GM18520 (cell line): ENCODE results near the gene DHRS3.

Experiments
- ATAC-seq: cut with Tn5 transposase; IDR thresholded peaks from one replicate; pipeline ENCODE4 v1.9.1; 2021; ENCODE audit not compliant: unreplicated experiment

DHRS3 gene

DNA sequence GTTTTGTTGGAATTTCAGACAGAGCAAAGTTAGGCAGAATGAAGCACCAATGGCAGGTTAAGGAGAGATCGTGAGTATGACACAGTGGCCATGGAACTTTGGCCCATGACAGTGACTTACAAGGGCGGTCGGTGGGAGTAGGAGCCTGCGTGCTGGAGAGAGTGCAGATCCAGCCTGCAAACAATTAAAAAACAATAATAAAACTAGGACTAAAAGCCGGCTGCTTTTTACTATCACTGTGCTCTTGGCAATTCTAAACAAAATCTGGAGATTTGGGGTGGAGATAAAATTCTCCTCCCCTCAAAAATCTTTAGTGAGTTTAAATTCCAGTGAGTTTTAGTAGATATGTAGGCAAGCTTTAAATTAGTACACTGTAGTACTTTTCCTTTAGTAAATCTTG is 96.9 kb downstream of the DHRS3 start:
- ATAC-seq = no peak

DNA sequence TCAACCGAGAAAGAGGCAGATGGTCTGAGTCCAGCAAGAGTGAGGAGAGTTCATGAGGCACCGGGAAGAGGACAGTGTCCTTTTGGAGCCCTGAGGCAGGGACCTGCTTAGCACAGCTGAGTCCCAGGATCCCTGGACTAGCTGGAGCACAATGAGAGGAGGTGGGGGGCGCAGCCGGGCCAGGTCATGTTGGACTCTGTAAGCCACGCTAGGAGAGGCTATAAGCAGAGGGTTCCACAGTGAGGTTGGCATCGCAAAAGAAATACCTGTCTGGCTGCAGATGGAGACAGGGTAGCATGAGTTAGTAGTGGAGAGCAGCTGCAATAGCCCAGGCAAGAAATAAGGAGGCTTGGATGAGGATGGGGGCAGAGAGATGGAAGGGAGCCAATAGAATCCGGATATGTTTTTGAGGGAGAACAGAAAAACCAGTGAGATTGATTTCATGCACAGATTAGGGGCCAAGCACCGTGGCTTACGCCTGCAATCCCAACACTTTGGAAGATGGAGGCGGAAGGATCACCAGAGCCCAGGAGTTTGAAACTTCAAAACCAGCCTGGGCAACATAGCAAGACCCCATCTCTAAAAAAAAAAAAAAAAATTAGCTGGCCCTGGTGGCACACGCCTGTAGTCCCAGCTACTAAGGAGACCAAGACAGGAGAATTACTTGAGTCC is 98.2 kb downstream of the DHRS3 start:
- no peak for ATAC-seq

DNA sequence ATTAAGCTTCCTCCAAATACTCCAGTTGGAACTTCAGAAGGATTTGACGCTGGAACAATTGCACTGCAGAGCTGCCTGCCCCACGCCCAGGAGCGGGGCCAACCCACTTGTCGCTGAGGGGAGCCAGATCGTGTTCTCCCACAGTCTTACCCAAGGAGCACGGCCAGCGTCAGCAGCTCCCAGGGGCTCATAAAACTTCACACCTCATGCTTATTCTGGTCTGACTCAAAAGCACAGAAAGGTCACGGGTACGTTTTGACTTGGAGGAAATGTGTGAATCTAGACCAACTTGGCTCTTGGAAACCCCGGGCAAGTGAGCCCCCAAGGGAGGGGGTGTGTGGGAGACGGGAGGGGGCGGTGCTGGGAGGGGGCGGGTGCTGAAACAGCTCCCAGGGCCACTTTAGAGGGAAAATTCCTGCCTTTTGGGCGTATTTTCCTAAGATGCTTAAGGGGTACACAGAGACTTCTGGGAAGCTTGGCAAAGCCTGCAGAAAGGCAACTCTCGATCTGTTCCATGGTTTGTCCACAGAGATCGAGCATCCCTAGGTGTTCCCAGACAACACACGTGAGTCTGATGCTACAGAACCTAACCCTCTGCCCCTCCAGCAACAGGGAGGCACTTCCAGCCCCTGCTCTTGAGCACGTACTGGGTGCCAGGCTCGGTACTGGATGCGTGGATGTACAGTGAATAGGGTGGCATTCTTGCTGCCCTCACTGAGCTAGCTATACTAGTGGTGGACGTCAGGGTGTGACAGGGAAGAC is 98.9 kb downstream of the DHRS3 start:
- ATAC-seq = no peak
